Activated CD8-positive, alpha-beta T cell treated with anti-CD3 and anti-CD28 coated beads for 36 hours (primary cell): ENCODE results near the gene BUB1B. TPM values are rescaled to one million over a fixed set of nuclear protein-coding genes. Genes with fewer than 3 reads are reported as not detected.

Experiments
- ATAC-seq: fragments of 200-7000 bp; cut with Tn5 transposase; one replicate; pipeline ENCODE4 v1.10.0; 2021; ENCODE audit warnings: mild to moderate bottlenecking, moderate library complexity
- CTCF ChIA-PET: fragments of 350-600 bp; sonication (Branson Sonifier 250); formaldehyde crosslinking; loops from one replicate; lab custom pipeline; 2021; ENCODE audit warnings: antibody characterized with exemption; lab: Charles Lee
- POLR2A ChIA-PET: fragments of 350-600 bp; sonication (Branson Sonifier 250); formaldehyde crosslinking; loops from one replicate; lab custom pipeline; 2021; ENCODE audit warnings: antibody characterized with exemption; lab: Charles Lee
- DNase-seq: peaks from one replicate; pipeline ENCODE4 v3.0.0-alpha.2; 2020
- H3K27ac Mint-ChIP-seq: one replicate; pipeline ENCODE4 v1.8.0; 2021; ENCODE audit warnings: mild to moderate bottlenecking, mixed read lengths
- H3K27me3 Mint-ChIP-seq: one replicate; pipeline ENCODE4 v1.8.0; 2021; ENCODE audit warnings: mixed read lengths
- H3K36me3 Mint-ChIP-seq: one replicate; pipeline ENCODE4 v1.8.0; 2021; ENCODE audit warnings: low read depth, mixed read lengths
- H3K4me1 Mint-ChIP-seq: one replicate; pipeline ENCODE4 v1.8.0; 2021; ENCODE audit warnings: low read depth, mixed read lengths
- H3K4me3 Mint-ChIP-seq: one replicate; pipeline ENCODE4 v1.8.0; 2021; ENCODE audit warnings: mild to moderate bottlenecking, moderate library complexity, mixed read lengths
- H3K9me3 Mint-ChIP-seq: one replicate; pipeline ENCODE4 v1.8.0; 2021; ENCODE audit warnings: mixed read lengths
- intact Hi-C: fragments of 100-400 bp; cut with micrococcal nuclease; formaldehyde crosslinking; loops from one replicate; pipeline ENCODE4 v1.10.0; 2022
- total RNA-seq, 2 experiments: library from RNA; stranded (reverse); gene quantifications; one replicate each; pipeline ENCODE4 v1.2.3, GENCODE V29; 2021
- TF ChIP-seq, protein P1 (sequence below): fragments of 200-600 bp; IDR thresholded peaks from one replicate; pipeline ENCODE4 v1.8.0; 2022; ENCODE audit warnings: antibody characterized with exemption, mild to moderate bottlenecking

The BUB1B gene
- total RNA-seq, 2 experiments from 2014 or later = 79.6 to 82.5 TPM

DNA sequence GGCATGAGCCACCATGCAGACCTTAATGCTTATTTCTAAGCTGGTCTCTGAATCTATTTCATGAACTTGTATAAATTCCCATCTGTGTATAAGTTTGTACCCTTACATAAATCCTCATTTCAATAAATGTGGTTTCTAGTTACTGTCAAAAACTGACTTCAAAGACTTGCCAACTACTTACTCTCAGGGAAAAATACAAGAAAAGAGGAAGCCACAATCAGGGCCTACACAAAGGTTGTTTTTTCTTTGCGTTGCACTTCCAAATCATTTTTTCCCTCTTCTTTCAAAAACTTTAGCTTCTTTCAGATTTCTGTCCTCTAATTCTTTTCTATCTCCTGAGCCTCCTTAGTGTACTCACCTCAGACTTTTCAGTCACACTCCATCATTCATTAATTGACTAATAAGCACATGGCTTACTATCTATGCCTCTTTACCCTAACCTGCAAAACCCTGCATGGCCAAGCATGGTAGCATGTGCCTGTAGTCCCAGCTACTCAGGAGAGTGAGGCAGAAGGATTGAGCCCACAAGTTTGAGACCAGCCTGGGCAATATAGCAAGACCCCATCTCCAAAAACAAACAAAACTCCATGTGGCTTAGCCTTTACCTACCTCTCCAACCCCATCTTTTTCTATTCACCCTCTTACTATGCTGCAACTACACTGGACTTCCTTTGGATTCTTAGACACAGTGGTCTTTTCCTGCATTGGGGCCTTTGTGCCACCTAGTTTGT, 37.7 kb downstream of the BUB1B start:
- ATAC-seq (no peak), DNase-seq (no peak)
- Mint-ChIP-seq H3K36me3 (peaks cover 65% of the 10 kb centered on the region), H3K27ac (no peak overlapping the region), H3K27me3 (no peaks in the 10 kb centered on the region), H3K4me3 (no peak overlapping the region), H3K4me1 (peaks cover 24% of the 10 kb centered on the region), H3K9me3 (no peaks in the 10 kb centered on the region)
- POLR2A ChIA-PET = no interaction called here
- TF ChIP-seq, protein P1, sequence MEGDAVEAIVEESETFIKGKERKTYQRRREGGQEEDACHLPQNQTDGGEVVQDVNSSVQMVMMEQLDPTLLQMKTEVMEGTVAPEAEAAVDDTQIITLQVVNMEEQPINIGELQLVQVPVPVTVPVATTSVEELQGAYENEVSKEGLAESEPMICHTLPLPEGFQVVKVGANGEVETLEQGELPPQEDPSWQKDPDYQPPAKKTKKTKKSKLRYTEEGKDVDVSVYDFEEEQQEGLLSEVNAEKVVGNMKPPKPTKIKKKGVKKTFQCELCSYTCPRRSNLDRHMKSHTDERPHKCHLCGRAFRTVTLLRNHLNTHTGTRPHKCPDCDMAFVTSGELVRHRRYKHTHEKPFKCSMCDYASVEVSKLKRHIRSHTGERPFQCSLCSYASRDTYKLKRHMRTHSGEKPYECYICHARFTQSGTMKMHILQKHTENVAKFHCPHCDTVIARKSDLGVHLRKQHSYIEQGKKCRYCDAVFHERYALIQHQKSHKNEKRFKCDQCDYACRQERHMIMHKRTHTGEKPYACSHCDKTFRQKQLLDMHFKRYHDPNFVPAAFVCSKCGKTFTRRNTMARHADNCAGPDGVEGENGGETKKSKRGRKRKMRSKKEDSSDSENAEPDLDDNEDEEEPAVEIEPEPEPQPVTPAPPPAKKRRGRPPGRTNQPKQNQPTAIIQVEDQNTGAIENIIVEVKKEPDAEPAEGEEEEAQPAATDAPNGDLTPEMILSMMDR = no peak
- CTCF ChIA-PET = interaction anchor here (0.8 to 1.8 kb wide), 5 partner anchors 14 to 153 kb away, joined by 3 to 6 read pairs (median 3); no protein-coding TSS in a partner anchor
- intact Hi-C loops = no loop called here

DNA sequence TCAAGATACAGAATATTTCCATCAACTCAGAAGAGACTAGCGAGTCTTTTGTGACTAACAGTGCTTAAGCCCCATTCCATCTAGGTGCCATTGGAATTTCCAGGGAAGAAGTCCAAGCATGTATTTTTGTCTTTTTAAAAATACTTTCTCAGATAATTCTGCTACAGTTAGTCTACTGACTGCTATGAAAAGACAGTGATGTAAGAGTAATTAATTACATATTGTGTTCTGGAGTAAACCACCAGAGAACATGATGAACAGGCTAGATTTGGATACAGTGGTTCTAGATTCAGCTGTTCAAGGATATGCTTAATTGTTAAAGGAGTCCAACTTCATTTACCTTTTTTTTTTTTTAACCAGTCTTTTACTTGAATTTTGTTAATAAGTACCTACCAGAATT, 43.2 kb downstream of the BUB1B start:
- Mint-ChIP-seq H3K4me1 (no peaks in the 10 kb centered on the region), H3K4me3 (no peak overlapping the region), H3K27ac (no peak overlapping the region), H3K9me3 (no peaks in the 10 kb centered on the region), H3K36me3 (peaks cover 53% of the 10 kb centered on the region), H3K27me3 (no peaks in the 10 kb centered on the region)
- TF ChIP-seq, protein P1 = no peak
- ChIA-PET CTCF (interaction anchor here (0.9 to 1.8 kb wide), 3 partner anchors 48 to 158 kb away, joined by 3 to 5 read pairs (median 3); no protein-coding TSS in a partner anchor), POLR2A (interaction anchor here (0.7 kb wide), 1 partner anchor 46 kb away, joined by 3 read pairs; no protein-coding TSS in a partner anchor)
- DNase-seq (no peak), ATAC-seq (no peak)
- intact Hi-C loops = no loop called here

DNA sequence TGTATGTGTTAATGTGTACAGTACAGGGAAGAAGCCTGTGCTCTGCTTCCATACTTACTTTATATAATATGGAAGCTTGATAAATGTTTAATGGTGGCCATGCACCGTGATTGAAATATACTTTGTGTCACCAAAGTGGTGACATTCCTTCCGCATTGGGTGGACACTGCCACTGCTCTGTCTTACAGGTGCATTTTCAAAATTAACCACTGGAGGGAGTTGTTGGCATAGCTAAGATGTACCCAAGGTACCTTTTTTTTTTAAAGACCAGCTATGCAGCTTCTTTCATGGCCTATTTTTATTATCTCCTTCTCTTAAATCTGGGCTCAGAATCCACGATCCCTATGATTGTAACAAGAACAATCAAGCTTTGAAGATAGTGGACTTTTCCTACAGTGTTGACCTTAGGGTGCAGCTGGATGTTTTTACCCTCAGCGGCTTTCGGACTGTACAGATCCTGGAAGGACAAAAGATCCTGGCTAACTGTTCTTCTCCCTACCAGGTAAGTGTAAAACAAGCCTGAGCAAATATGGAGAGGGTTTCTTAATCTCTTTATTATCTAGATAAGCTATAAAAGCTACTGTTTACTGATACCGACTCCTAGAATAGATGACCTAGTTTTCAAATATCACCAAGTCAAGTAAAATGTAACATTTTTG, 56.4 kb downstream of the BUB1B start:
- H3K9me3 Mint-ChIP-seq = no peaks in the 10 kb centered on the region
- ATAC-seq (peak; percentile 93), DNase-seq (peak; percentile 52)
- CTCF ChIA-PET = interaction anchor here (0.7 to 5.7 kb wide), 43 partner anchors 11 to 202 kb away, joined by 3 to 143 read pairs (median 5); partner anchors contain the start of genes ANKRD63, BMF, BUB1B and CCDC9B
- H3K27ac Mint-ChIP-seq = no peak overlapping the region
- no peak overlapping the region for H3K4me3 Mint-ChIP-seq
- peaks cover 52% of the 10 kb centered on the region for H3K36me3 Mint-ChIP-seq
- TF ChIP-seq, protein P1 = peak; percentile 84
- H3K27me3 Mint-ChIP-seq = no peaks in the 10 kb centered on the region
- H3K4me1 Mint-ChIP-seq = no peaks in the 10 kb centered on the region
- intact Hi-C loops = loop anchor here (1.0 kb wide), 1 partner anchor 57 kb away; no protein-coding TSS in a partner anchor
- POLR2A ChIA-PET = interaction anchor here (0.7 to 1.4 kb wide), 4 partner anchors 13 to 170 kb away, joined by 3 to 4 read pairs (median 4); no protein-coding TSS in a partner anchor

DNA sequence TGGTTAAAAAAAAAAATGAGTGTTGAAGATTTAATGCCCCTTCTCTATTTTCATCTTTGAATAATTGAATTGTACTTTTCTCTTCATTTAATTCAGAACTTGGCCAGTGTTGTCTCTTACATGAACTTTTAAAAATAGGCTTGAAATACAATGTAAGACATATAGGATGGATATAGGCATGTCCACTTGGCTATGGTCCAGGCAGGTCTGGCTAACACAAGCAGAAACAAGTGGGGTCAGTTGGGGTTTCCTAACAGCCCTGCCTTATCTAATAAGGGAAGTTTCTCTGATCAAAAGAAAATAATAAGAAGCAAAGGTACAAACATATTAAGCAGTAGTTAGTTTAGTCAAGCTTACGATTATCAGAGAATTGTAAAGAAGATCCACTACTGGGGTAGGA, 58.9 kb downstream of the BUB1B start:
- POLR2A ChIA-PET = no interaction called here

More for the DNA sequence above, 58.9 kb downstream of the BUB1B start:
- TF ChIP-seq, protein P1 = no peak
- no peaks in the 10 kb centered on the region for H3K4me1 Mint-ChIP-seq
- no peaks in the 10 kb centered on the region for H3K27me3 Mint-ChIP-seq
- H3K27ac Mint-ChIP-seq = no peak overlapping the region
- no peaks in the 10 kb centered on the region for H3K9me3 Mint-ChIP-seq
- intact Hi-C loops = no loop called here
- no peak for ATAC-seq
- CTCF ChIA-PET = interaction anchor here (0.7 to 5.7 kb wide), 5 partner anchors 9 to 174 kb away, joined by 3 to 143 read pairs (median 5); no protein-coding TSS in a partner anchor
- H3K36me3 Mint-ChIP-seq = peaks cover 39% of the 10 kb centered on the region
- H3K4me3 Mint-ChIP-seq = no peak overlapping the region
- DNase-seq = no peak
